Thymus (tissue), 11 donors: Measurements from ENCODE around the gene DCAKD. TPM values are rescaled to one million over a fixed set of nuclear protein-coding genes. Genes with fewer than 3 reads are reported as not detected.

Source experiments
- DNase-seq, 9 donors: peaks; one replicate each; pipeline ENCODE4 v3.0.0-alpha.2; 2013; ENCODE audit warnings: low spot score in 9 of 9, low read depth in 6 of 9, missing footprints in 1 of 9
- H3K27ac ChIP-seq, 2 donors: one replicate each; pipeline ENCODE4 v1.5.1; 2013; ENCODE audit warnings: control low read depth in 1 of 2, low read depth in 1 of 2, low read length in 1 of 2, mild to moderate bottlenecking in 1 of 2, moderate library complexity in 1 of 2
- H3K27me3 ChIP-seq, 2 donors: one replicate each; pipeline ENCODE4 v1.5.1; 2013; ENCODE audit warnings: low read length in 1 of 2; ENCODE audit not compliant: control insufficient read depth in 2 of 2, insufficient read depth in 1 of 2
- H3K36me3 ChIP-seq, 2 donors: one replicate each; pipeline ENCODE4 v1.5.1; 2013; ENCODE audit warnings: low read length in 1 of 2, mild to moderate bottlenecking in 1 of 2, moderate library complexity in 1 of 2; ENCODE audit not compliant: control insufficient read depth in 2 of 2, insufficient read depth in 2 of 2
- H3K4me1 ChIP-seq, 2 donors: one replicate each; pipeline ENCODE4 v1.5.1; 2013; ENCODE audit warnings: low read length in 2 of 2; ENCODE audit not compliant: control insufficient read depth in 2 of 2, insufficient read depth in 2 of 2
- H3K4me3 ChIP-seq, 2 donors: one replicate each; pipeline ENCODE4 v1.5.1; 2013; ENCODE audit warnings: low read length in 2 of 2, control low read depth in 1 of 2, mild to moderate bottlenecking in 1 of 2
- H3K9me3 ChIP-seq, 2 donors: one replicate each; pipeline ENCODE4 v1.5.1; 2013; ENCODE audit warnings: low read length in 1 of 2, mild to moderate bottlenecking in 1 of 2; ENCODE audit not compliant: control insufficient read depth in 2 of 2, insufficient read depth in 1 of 2
- WGBS: extraction: QIAGEN DNeasy Blood & Tissue Kit; methylation state at CpG from one replicate; pipeline ENCODE4 v1.1.7; 2013; 5-methylcytosine and 5-hydroxymethylcytosine counted together
- polyA plus RNA-seq: library from polyadenylated mRNA; stranded (reverse); fragments of 200-250 nt; gene quantifications from one replicate; pipeline ENCODE4 v1.2.3, GENCODE V29; 2013
- total RNA-seq: library from RNA; stranded (reverse); fragments of 120-200 nt; gene quantifications from one replicate; pipeline ENCODE4 v1.2.4, GENCODE V29; 2013
- donor health status: healthy.

Gene DCAKD
- total and polyA plus RNA-seq, 2 donors = 24.7 to 26.7 TPM

DNA sequence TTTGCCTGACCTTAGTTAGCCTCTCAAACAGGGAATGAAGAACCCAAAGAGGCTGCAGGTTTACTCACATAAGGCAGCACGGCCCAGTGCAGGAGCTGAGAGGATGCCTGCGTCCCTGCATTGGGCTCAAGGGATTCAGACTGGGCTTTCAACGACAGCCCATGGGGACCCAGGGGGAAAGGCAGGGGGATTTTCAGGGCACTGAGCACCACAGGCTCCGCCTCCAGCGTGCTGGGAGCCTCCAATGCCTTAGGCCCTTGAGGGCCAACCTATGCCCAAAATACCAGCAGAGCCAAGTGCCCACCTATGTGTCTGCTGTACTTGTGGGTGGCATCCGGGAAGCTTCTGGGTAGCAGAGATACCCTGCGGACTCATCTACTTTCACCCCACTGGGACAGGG, 22.3 kb downstream of the DCAKD start:
- no peak overlapping the region for H3K27ac ChIP-seq
- no peaks in the 10 kb centered on the region for H3K27me3 ChIP-seq
- H3K4me3 ChIP-seq = no peak overlapping the region
- WGBS = 95% methylated on average over 7 of the region's 7 CpGs
- DNase-seq = no peak
- peaks cover 64 to 81% of the 10 kb centered on the region in 2 donors for H3K36me3 ChIP-seq
- no peaks in the 10 kb centered on the region for H3K4me1 ChIP-seq
- no peaks in the 10 kb centered on the region for H3K9me3 ChIP-seq

GRCh38 chr17:45022655-45023339, 28.6 kb downstream of the DCAKD start:
- no peak overlapping the region for H3K27ac ChIP-seq
- DNase-seq = no peak
- H3K4me3 ChIP-seq = no peak overlapping the region
- peaks cover 38 to 46% of the 10 kb centered on the region in 2 donors for H3K27me3 ChIP-seq
- peaks cover 0 to 4% of the 10 kb centered on the region in 2 donors for H3K9me3 ChIP-seq
- 94% methylated on average over 13 of the region's 13 CpGs for WGBS
- H3K4me1 ChIP-seq = peaks cover 21 to 22% of the 10 kb centered on the region in 2 donors
- peaks cover 24 to 45% of the 10 kb centered on the region in 2 donors for H3K36me3 ChIP-seq

DNA sequence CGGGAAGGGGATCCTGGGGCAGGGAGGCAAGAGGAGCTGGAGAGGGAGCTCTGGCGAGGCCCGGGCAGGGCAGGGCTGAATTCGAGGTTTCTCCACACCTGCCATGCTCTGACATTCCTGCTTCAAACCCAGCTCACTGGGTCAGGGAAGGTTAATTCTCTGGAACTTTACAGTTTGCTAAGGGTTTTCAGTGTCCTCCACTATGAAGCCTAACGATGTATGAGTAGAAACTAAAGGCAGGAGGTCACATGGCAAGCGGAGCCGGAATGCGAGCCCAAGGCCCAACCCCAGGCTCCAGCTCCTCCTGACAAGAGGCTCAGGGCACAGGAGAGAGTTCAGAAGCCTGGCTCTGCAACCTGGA, 29.2 kb downstream of the DCAKD start:
- H3K4me3 ChIP-seq = peak overlapping the region in 1 of 2 donors; percentile 48
- DNase-seq = no peak
- H3K36me3 ChIP-seq = peaks cover 22 to 41% of the 10 kb centered on the region in 2 donors
- peaks cover 38 to 52% of the 10 kb centered on the region in 2 donors for H3K27me3 ChIP-seq
- 85% methylated on average over 8 of the region's 8 CpGs for WGBS
- peaks cover 0 to 4% of the 10 kb centered on the region in 2 donors for H3K9me3 ChIP-seq
- no peak overlapping the region for H3K27ac ChIP-seq
- peaks cover 21 to 22% of the 10 kb centered on the region in 2 donors for H3K4me1 ChIP-seq

- peaks cover 38 to 57% of the 10 kb centered on the region in 2 donors for H3K27me3 ChIP-seq
- DNase-seq = peak in 8 of 9 donors; percentile 11 to 70 (median 39)
- 7% methylated on average over 57 of the region's 57 CpGs for WGBS
These were observed 29.7 kb downstream of the DCAKD start for GRCh38 chr17:45021607-45022287.

GRCh38 chr17:45020354-45021138, 30.9 kb downstream of the DCAKD start:
- no peak overlapping the region for H3K27ac ChIP-seq
- H3K27me3 ChIP-seq = peaks cover 38 to 67% of the 10 kb centered on the region in 2 donors
- DNase-seq = no peak
- H3K4me3 ChIP-seq = no peak overlapping the region
- H3K4me1 ChIP-seq = peaks cover 21 to 22% of the 10 kb centered on the region in 2 donors
- peaks cover 0 to 4% of the 10 kb centered on the region in 2 donors for H3K9me3 ChIP-seq
- 28% methylated on average over 17 of the region's 17 CpGs for WGBS
- peaks cover 15 to 32% of the 10 kb centered on the region in 2 donors for H3K36me3 ChIP-seq

More at GRCh38 chr17:45021607-45022287, 29.7 kb downstream of the DCAKD start:
- peaks cover 0 to 4% of the 10 kb centered on the region in 2 donors for H3K9me3 ChIP-seq
- H3K36me3 ChIP-seq = peaks cover 18 to 37% of the 10 kb centered on the region in 2 donors
- peaks cover 21 to 22% of the 10 kb centered on the region in 2 donors for H3K4me1 ChIP-seq
- peak overlapping the region in 1 of 2 donors; percentile 48 for H3K4me3 ChIP-seq
- H3K27ac ChIP-seq = no peak overlapping the region

DNA sequence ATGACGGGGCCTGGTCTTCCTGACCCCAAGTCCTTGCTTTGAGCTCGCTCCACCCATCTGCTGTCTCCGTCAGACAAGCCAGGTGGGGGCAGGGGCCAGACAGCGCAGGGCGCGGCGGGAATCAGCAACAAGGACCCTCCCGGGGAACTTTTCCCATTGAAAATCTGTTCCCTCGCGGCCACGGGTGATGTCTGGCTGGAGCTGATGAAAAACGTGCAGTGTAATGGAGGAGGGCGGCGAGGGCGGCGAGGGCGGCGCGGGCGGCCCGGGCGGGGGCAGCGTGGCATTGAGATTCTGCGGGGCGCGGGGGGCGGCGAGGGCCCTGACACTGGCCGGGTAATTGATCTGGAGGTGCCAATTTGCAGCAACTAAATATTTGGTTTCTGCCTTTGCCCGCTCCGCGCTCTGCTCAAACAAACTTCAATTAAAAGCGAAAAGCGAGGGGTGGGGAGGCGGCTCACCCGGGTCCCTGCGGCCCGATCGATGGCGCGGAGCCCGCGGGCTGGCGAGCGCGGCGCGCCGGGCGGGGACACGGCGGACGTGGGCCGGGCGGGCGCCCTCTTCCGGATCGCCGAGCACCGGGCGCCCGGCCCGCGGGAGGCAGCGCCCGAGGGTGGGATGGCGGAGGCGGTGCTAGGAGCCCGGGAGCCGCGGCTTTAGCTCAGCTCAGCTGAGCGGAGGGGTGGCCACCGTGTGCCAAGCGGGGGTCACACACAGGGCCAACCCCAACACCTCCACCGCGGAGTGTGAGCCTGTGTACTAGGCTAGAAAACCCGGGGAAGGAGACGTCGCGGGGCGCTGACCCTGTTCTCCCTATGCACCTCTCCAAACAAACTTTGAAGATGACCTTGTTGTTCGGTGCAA, 32.4 kb downstream of the DCAKD start:
- peaks cover 21 to 22% of the 10 kb centered on the region in 2 donors for H3K4me1 ChIP-seq
- H3K27me3 ChIP-seq = peaks cover 38 to 69% of the 10 kb centered on the region in 2 donors
- 2% methylated on average over 82 of the region's 82 CpGs for WGBS
- H3K4me3 ChIP-seq = peak overlapping the region; percentile 26 to 59
- no peak overlapping the region for H3K27ac ChIP-seq
- peaks cover 0 to 4% of the 10 kb centered on the region in 2 donors for H3K9me3 ChIP-seq
- peaks cover 11 to 17% of the 10 kb centered on the region in 2 donors for H3K36me3 ChIP-seq
- DNase-seq = peak in 3 of 9 donors; percentile 27 to 47 (median 41)

GRCh38 chr17:45018514-45018847, 33.0 kb downstream of the DCAKD start:
- H3K27me3 ChIP-seq = peaks cover 38 to 72% of the 10 kb centered on the region in 2 donors
- peaks cover 21 to 22% of the 10 kb centered on the region in 2 donors for H3K4me1 ChIP-seq
- no peak for DNase-seq
- peaks cover 6 to 11% of the 10 kb centered on the region in 2 donors for H3K36me3 ChIP-seq
- 42% methylated on average over 4 of the region's 4 CpGs for WGBS
- H3K27ac ChIP-seq = no peak overlapping the region
- peaks cover 0 to 4% of the 10 kb centered on the region in 2 donors for H3K9me3 ChIP-seq
- peak overlapping the region; percentile 26 to 59 for H3K4me3 ChIP-seq

- DNase-seq = no peak
- H3K36me3 ChIP-seq = no peaks in the 10 kb centered on the region
- H3K4me1 ChIP-seq = peaks cover 16 to 17% of the 10 kb centered on the region in 2 donors
- peaks cover 0 to 4% of the 10 kb centered on the region in 2 donors for H3K9me3 ChIP-seq
- WGBS = 84% methylated on average over 5 of the region's 5 CpGs
- H3K4me3 ChIP-seq = no peak overlapping the region
- H3K27ac ChIP-seq = no peak overlapping the region
- H3K27me3 ChIP-seq = peaks cover 35 to 74% of the 10 kb centered on the region in 2 donors
These were observed 34.6 kb downstream of the DCAKD start for GRCh38 chr17:45016823-45017222.
